ENCODE measurements around the gene TRMU.

TRMU gene

GRCh38 chr22:46336119-46337078 lies 885 bp downstream of the TRMU start:
- DNase-seq (ENCODE audit: low read depth) = no peak

- no peak for DNase-seq (ENCODE audit: low read depth)
Measured at GRCh38 chr22:46337870-46338269, 2.4 kb downstream of the TRMU start.

- no peak for DNase-seq (ENCODE audit: low read depth)
Measured at GRCh38 chr22:46338636-46339035, 3.1 kb downstream of the TRMU start.

GRCh38 chr22:46339956-46340355 lies 4.4 kb downstream of the TRMU start:
- no peak for DNase-seq (ENCODE audit: low read depth)

- no peak for DNase-seq (ENCODE audit: low read depth)
Measured at GRCh38 chr22:46340676-46341075, 5.2 kb downstream of the TRMU start.

- no peak for DNase-seq (ENCODE audit: low read depth)
Measured at GRCh38 chr22:46346680-46347405, 11.3 kb downstream of the TRMU start.

GRCh38 chr22:46347646-46348045 lies 12.1 kb downstream of the TRMU start:
- no peak for DNase-seq (ENCODE audit: low read depth)

- no peak for DNase-seq (ENCODE audit: low read depth)
Measured at GRCh38 chr22:46348099-46348695, 12.7 kb downstream of the TRMU start.

- no peak for DNase-seq (ENCODE audit: low read depth)
Measured at GRCh38 chr22:46349238-46349637, 13.7 kb downstream of the TRMU start.

- DNase-seq (ENCODE audit: low read depth) = no peak
Measured at GRCh38 chr22:46349681-46350080, 14.2 kb downstream of the TRMU start.

GRCh38 chr22:46350121-46350520 lies 14.6 kb downstream of the TRMU start:
- no peak for DNase-seq (ENCODE audit: low read depth)

GRCh38 chr22:46350646-46351045 lies 15.1 kb downstream of the TRMU start:
- no peak for DNase-seq (ENCODE audit: low read depth)

- no peak for DNase-seq (ENCODE audit: low read depth)
Measured at GRCh38 chr22:46351131-46351735, 15.7 kb downstream of the TRMU start.

GRCh38 chr22:46351767-46352166 lies 16.3 kb downstream of the TRMU start:
- no peak for DNase-seq (ENCODE audit: low read depth)

- DNase-seq (ENCODE audit: low read depth) = no peak
Measured at GRCh38 chr22:46352276-46352675, 16.8 kb downstream of the TRMU start.

- DNase-seq (ENCODE audit: low read depth) = no peak
Measured at GRCh38 chr22:46352691-46353386, 17.3 kb downstream of the TRMU start.

- no peak for DNase-seq (ENCODE audit: low read depth)
Measured at GRCh38 chr22:46353483-46354105, 18.1 kb downstream of the TRMU start.

GRCh38 chr22:46354176-46354992 lies 18.9 kb downstream of the TRMU start:
- DNase-seq (ENCODE audit: low read depth) = no peak

GRCh38 chr22:46354993-46355305 lies 19.4 kb downstream of the TRMU start:
- DNase-seq (ENCODE audit: low read depth) = no peak

- no peak for DNase-seq (ENCODE audit: low read depth)
Measured at GRCh38 chr22:46355369-46355995, 20.0 kb downstream of the TRMU start.
